Measurements from ENCODE around the gene PTP4A1.

DNA sequence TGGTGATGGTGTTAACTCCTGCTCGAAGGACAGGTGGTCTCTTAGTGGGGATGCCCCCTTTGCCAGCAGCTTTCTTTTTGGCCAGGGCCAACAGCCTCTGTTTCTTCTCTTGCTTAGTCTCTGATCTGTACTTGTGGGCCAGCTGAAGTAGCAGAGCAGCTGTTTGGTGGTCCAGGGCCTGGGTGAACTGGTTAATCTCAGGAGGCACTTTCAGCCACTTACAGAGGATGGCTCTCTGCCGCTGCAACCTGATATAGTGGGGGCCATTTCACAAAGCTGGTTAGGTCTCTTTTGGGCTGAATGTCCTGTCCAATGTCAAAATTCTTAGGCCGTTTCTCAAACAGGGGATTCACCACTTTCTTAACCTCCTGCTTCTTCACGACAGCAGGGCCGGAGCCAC, 23.2 kb upstream of the PTP4A1 start:
- TF ChIP-seq, protein P1, sequence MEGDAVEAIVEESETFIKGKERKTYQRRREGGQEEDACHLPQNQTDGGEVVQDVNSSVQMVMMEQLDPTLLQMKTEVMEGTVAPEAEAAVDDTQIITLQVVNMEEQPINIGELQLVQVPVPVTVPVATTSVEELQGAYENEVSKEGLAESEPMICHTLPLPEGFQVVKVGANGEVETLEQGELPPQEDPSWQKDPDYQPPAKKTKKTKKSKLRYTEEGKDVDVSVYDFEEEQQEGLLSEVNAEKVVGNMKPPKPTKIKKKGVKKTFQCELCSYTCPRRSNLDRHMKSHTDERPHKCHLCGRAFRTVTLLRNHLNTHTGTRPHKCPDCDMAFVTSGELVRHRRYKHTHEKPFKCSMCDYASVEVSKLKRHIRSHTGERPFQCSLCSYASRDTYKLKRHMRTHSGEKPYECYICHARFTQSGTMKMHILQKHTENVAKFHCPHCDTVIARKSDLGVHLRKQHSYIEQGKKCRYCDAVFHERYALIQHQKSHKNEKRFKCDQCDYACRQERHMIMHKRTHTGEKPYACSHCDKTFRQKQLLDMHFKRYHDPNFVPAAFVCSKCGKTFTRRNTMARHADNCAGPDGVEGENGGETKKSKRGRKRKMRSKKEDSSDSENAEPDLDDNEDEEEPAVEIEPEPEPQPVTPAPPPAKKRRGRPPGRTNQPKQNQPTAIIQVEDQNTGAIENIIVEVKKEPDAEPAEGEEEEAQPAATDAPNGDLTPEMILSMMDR (conservative IDR thresholded peaks at IDR 0.05 in 1 of 2, IDR thresholded peaks at IDR 0.05 in 1 of 2; ENCODE audit: extremely low read depth in 1 of 2, insufficient read depth in 1 of 2, low read depth in 1 of 2, low read length in 2 of 2), result no peak
- no peak for TF ChIP-seq EZH2 (IDR thresholded peaks at IDR 0.05; ENCODE audit: borderline replicate concordance, low read length)
